ENCODE data around the gene IMP3. TPM values are rescaled to one million over a fixed set of nuclear protein-coding genes. Genes with fewer than 3 reads are reported as not detected.
"Not testable (repeated sequence)": the region's sequence is repeated elsewhere in the genome, so short reads cannot be mapped to it uniquely, and the experiment has no call there.

The IMP3 gene
- total RNA-seq, 1 donor from 2014 or later = 89.4 TPM

- intact Hi-C loops (cut with micrococcal nuclease) = no loop called here
Observed at GRCh38 chr15:75650908-75651809, 11.1 kb upstream of the IMP3 start.

GRCh38 chr15:75649848-75650247 is 9.8 kb upstream of the IMP3 start:
- intact Hi-C loops (cut with micrococcal nuclease) = no loop called here

GRCh38 chr15:75649045-75649761 is 9.2 kb upstream of the IMP3 start:
- intact Hi-C loops (cut with micrococcal nuclease) = no loop called here

GRCh38 chr15:75648156-75649000 is 8.4 kb upstream of the IMP3 start:
- intact Hi-C loops (cut with micrococcal nuclease) = no loop called here

- intact Hi-C loops (cut with micrococcal nuclease) = no loop called here
Observed at GRCh38 chr15:75647370-75648155, 7.5 kb upstream of the IMP3 start, which contains the start of gene SNX33. Gene SNX33, plus strand, starts transcription at chr15:75647912. Its CDS starts 1,191 bp downstream, at chr15:75649103.

- intact Hi-C loops (cut with micrococcal nuclease) = no loop called here
Observed at GRCh38 chr15:75646944-75647364, 6.9 kb upstream of the IMP3 start.

- intact Hi-C loops (cut with micrococcal nuclease) = no loop called here
Observed at GRCh38 chr15:75646112-75646943, 6.3 kb upstream of the IMP3 start.

GRCh38 chr15:75644376-75644775 is 4.4 kb upstream of the IMP3 start:
- intact Hi-C loops (cut with micrococcal nuclease) = no loop called here

- intact Hi-C loops (cut with micrococcal nuclease) = loop anchor here (1.0 kb wide), 1 partner anchor 239 kb away; no protein-coding TSS in a partner anchor
Observed at GRCh38 chr15:75641603-75642002, 1.6 kb upstream of the IMP3 start.

GRCh38 chr15:75641179-75641503 is 1.1 kb upstream of the IMP3 start:
- intact Hi-C loops (cut with micrococcal nuclease) = loop anchor here (1.0 kb wide), 1 partner anchor 239 kb away; no protein-coding TSS in a partner anchor

GRCh38 chr15:75640483-75641178 is 607 bp upstream of the IMP3 start:
- intact Hi-C loops (cut with micrococcal nuclease) = loop anchor here (1.0 kb wide), 7 partner anchors 15 to 272 kb away; partner anchors contain the start of genes MAN2C1, PTPN9 and SNUPN

GRCh38 chr15:75639191-75639708 is 774 bp downstream of the IMP3 start:
- intact Hi-C loops (cut with micrococcal nuclease) = no loop called here

- intact Hi-C loops (cut with micrococcal nuclease) = no loop called here
Observed at GRCh38 chr15:75637245-75638009, 2.6 kb downstream of the IMP3 start.

GRCh38 chr15:75636026-75636425 is 4.0 kb downstream of the IMP3 start:
- intact Hi-C loops (cut with micrococcal nuclease) = no loop called here

- intact Hi-C loops (cut with micrococcal nuclease) = not testable (repeated sequence)
Observed at GRCh38 chr15:75633922-75634321, 6.1 kb downstream of the IMP3 start.

- intact Hi-C loops (cut with micrococcal nuclease) = no loop called here
Observed at GRCh38 chr15:75631935-75632334, 8.1 kb downstream of the IMP3 start.

GRCh38 chr15:75625542-75626347 is 14.3 kb downstream of the IMP3 start, which contains the start of gene SNUPN:
Gene SNUPN, minus strand, starts transcription at chr15:75625725. Its CDS starts 4,674 bp downstream, at chr15:75621051.
- intact Hi-C loops (cut with micrococcal nuclease) = loop anchor here (1.0 kb wide), 3 partner anchors 15 to 173 kb away; partner anchors contain the start of genes IMP3 and PTPN9
